ENCODE data around the gene PJVK.
"Not testable (repeated sequence)": the region's sequence is repeated elsewhere in the genome, so short reads cannot be mapped to it uniquely, and the experiment has no call there.

DNA sequence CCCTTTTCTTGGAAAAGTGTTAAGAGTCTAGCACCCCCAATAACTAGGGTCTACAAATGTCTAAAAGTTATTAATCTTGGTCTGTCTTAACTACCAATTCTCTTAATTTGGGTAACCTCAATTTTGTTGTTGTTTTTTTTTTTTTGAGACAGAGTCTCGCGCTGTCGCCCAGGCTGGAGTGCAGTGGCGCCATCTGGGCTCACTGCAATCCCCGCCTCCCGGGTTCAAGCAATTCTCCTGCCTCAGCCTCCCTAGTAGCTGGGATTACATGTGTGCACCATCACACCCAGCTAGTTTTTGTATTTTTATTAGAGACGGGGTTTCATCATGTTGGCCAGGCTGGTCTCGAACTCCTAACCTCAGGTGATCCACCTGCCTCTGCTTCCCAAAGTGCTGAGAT is 38.7 kb upstream of the PJVK start:
- not testable (repeated sequence) for TF ChIP-seq EZH2 (IDR thresholded peaks at IDR 0.05; ENCODE audit: borderline replicate concordance)
- TF ChIP-seq, protein P1, sequence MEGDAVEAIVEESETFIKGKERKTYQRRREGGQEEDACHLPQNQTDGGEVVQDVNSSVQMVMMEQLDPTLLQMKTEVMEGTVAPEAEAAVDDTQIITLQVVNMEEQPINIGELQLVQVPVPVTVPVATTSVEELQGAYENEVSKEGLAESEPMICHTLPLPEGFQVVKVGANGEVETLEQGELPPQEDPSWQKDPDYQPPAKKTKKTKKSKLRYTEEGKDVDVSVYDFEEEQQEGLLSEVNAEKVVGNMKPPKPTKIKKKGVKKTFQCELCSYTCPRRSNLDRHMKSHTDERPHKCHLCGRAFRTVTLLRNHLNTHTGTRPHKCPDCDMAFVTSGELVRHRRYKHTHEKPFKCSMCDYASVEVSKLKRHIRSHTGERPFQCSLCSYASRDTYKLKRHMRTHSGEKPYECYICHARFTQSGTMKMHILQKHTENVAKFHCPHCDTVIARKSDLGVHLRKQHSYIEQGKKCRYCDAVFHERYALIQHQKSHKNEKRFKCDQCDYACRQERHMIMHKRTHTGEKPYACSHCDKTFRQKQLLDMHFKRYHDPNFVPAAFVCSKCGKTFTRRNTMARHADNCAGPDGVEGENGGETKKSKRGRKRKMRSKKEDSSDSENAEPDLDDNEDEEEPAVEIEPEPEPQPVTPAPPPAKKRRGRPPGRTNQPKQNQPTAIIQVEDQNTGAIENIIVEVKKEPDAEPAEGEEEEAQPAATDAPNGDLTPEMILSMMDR (IDR thresholded peaks at IDR 0.05; ENCODE audit: poor library complexity): not testable (repeated sequence)

Measured in hepatocyte (in vitro differentiated cells).